ENCODE results near the gene COBL. TPM values are rescaled to one million over a fixed set of nuclear protein-coding genes. Genes with fewer than 3 reads are reported as not detected.

Gene COBL
- total RNA-seq, 2 donors from 2014 or later = not detected

GRCh38 chr7:51255536-51256208 lies 60.9 kb downstream of the COBL start:
- no peak overlapping the region for H3K4me3 Mint-ChIP-seq
- peaks cover 9 to 22% of the 10 kb centered on the region in 2 donors for H3K27me3 Mint-ChIP-seq
- H3K9me3 Mint-ChIP-seq = no peaks in the 10 kb centered on the region
- H3K36me3 Mint-ChIP-seq = no peaks in the 10 kb centered on the region
- H3K27ac Mint-ChIP-seq = no peak overlapping the region
- no peak for ATAC-seq
- H3K4me1 Mint-ChIP-seq (ENCODE audit: low read depth in 2 of 2) = no peaks in the 10 kb centered on the region
- DNase-seq (ENCODE audit: low spot score) = no peak

- Mint-ChIP-seq H3K27me3 (peaks cover 5 to 16% of the 10 kb centered on the region in 2 donors), H3K27ac (no peak overlapping the region), H3K36me3 (no peaks in the 10 kb centered on the region), H3K9me3 (no peaks in the 10 kb centered on the region), H3K4me1 (ENCODE audit: low read depth in 2 of 2) (no peaks in the 10 kb centered on the region), H3K4me3 (no peak overlapping the region)
- DNase-seq (ENCODE audit: low spot score) (no peak), ATAC-seq (no peak)
Measured at GRCh38 chr7:51255036-51255435, 61.6 kb downstream of the COBL start.

- Mint-ChIP-seq H3K9me3 (no peaks in the 10 kb centered on the region), H3K36me3 (no peaks in the 10 kb centered on the region), H3K4me1 (ENCODE audit: low read depth in 2 of 2) (no peaks in the 10 kb centered on the region), H3K27me3 (peaks cover 3 to 7% of the 10 kb centered on the region in 2 donors), H3K27ac (no peak overlapping the region), H3K4me3 (no peak overlapping the region)
- ATAC-seq (no peak), DNase-seq (ENCODE audit: low spot score) (no peak)
Measured at GRCh38 chr7:51253157-51253556, 63.5 kb downstream of the COBL start.

GRCh38 chr7:51251290-51251689 lies 65.3 kb downstream of the COBL start:
- ATAC-seq (no peak), DNase-seq (ENCODE audit: low spot score) (no peak)
- no peak overlapping the region for H3K27ac Mint-ChIP-seq
- no peaks in the 10 kb centered on the region for H3K9me3 Mint-ChIP-seq
- no peak overlapping the region for H3K4me3 Mint-ChIP-seq
- peaks cover 3 to 6% of the 10 kb centered on the region in 2 donors for H3K27me3 Mint-ChIP-seq
- no peaks in the 10 kb centered on the region for H3K4me1 Mint-ChIP-seq (ENCODE audit: low read depth in 2 of 2)
- no peaks in the 10 kb centered on the region for H3K36me3 Mint-ChIP-seq

GRCh38 chr7:51250512-51250911 lies 66.1 kb downstream of the COBL start:
- Mint-ChIP-seq H3K36me3 (no peaks in the 10 kb centered on the region), H3K4me1 (ENCODE audit: low read depth in 2 of 2) (no peaks in the 10 kb centered on the region), H3K27me3 (peaks cover 3 to 7% of the 10 kb centered on the region in 2 donors), H3K27ac (no peak overlapping the region), H3K9me3 (no peaks in the 10 kb centered on the region), H3K4me3 (no peak overlapping the region)
- DNase-seq (ENCODE audit: low spot score) = no peak
- no peak for ATAC-seq

- no peak overlapping the region for H3K27ac Mint-ChIP-seq
- ATAC-seq (no peak), DNase-seq (ENCODE audit: low spot score) (no peak)
- no peak overlapping the region for H3K4me3 Mint-ChIP-seq
- H3K36me3 Mint-ChIP-seq = no peaks in the 10 kb centered on the region
- no peaks in the 10 kb centered on the region for H3K4me1 Mint-ChIP-seq (ENCODE audit: low read depth in 2 of 2)
- H3K27me3 Mint-ChIP-seq = peaks cover 5 to 12% of the 10 kb centered on the region in 2 donors
- no peaks in the 10 kb centered on the region for H3K9me3 Mint-ChIP-seq
Measured at GRCh38 chr7:51249991-51250390, 66.6 kb downstream of the COBL start.

GRCh38 chr7:51249187-51249945 lies 67.2 kb downstream of the COBL start:
- DNase-seq (ENCODE audit: low spot score) (no peak), ATAC-seq (no peak)
- H3K9me3 Mint-ChIP-seq = no peaks in the 10 kb centered on the region
- no peak overlapping the region for H3K27ac Mint-ChIP-seq
- H3K36me3 Mint-ChIP-seq = no peaks in the 10 kb centered on the region
- no peak overlapping the region for H3K4me3 Mint-ChIP-seq
- no peaks in the 10 kb centered on the region for H3K4me1 Mint-ChIP-seq (ENCODE audit: low read depth in 2 of 2)
- peaks cover 8% of the 10 kb centered on the region in 2 donors for H3K27me3 Mint-ChIP-seq

GRCh38 chr7:51246258-51247245 lies 70.1 kb downstream of the COBL start:
- ATAC-seq = peak in 1 of 2 donors; percentile 46
- H3K4me3 Mint-ChIP-seq = no peak overlapping the region
- no peak overlapping the region for H3K27ac Mint-ChIP-seq
- peaks cover 7 to 8% of the 10 kb centered on the region in 2 donors for H3K27me3 Mint-ChIP-seq
- no peaks in the 10 kb centered on the region for H3K36me3 Mint-ChIP-seq
- H3K9me3 Mint-ChIP-seq = no peaks in the 10 kb centered on the region
- no peak for DNase-seq (ENCODE audit: low spot score)
- peaks cover 0 to 5% of the 10 kb centered on the region in 2 donors for H3K4me1 Mint-ChIP-seq (ENCODE audit: low read depth in 2 of 2)

- peaks cover 0 to 5% of the 10 kb centered on the region in 2 donors for H3K4me1 Mint-ChIP-seq (ENCODE audit: low read depth in 2 of 2)
- H3K36me3 Mint-ChIP-seq = no peaks in the 10 kb centered on the region
- peaks cover 7 to 8% of the 10 kb centered on the region in 2 donors for H3K27me3 Mint-ChIP-seq
- no peak overlapping the region for H3K4me3 Mint-ChIP-seq
- H3K27ac Mint-ChIP-seq = no peak overlapping the region
- H3K9me3 Mint-ChIP-seq = no peaks in the 10 kb centered on the region
- ATAC-seq = no peak
- no peak for DNase-seq (ENCODE audit: low spot score)
Measured at GRCh38 chr7:51244885-51245284, 71.7 kb downstream of the COBL start.

GRCh38 chr7:51244053-51244452 lies 72.6 kb downstream of the COBL start:
- H3K27ac Mint-ChIP-seq = no peak overlapping the region
- DNase-seq (ENCODE audit: low spot score) (no peak), ATAC-seq (no peak)
- peaks cover 0 to 5% of the 10 kb centered on the region in 2 donors for H3K4me1 Mint-ChIP-seq (ENCODE audit: low read depth in 2 of 2)
- no peak overlapping the region for H3K4me3 Mint-ChIP-seq
- no peaks in the 10 kb centered on the region for H3K9me3 Mint-ChIP-seq
- peaks cover 7 to 8% of the 10 kb centered on the region in 2 donors for H3K27me3 Mint-ChIP-seq
- no peaks in the 10 kb centered on the region for H3K36me3 Mint-ChIP-seq

- H3K4me1 Mint-ChIP-seq (ENCODE audit: low read depth in 2 of 2) = peaks cover 0 to 5% of the 10 kb centered on the region in 2 donors
- no peaks in the 10 kb centered on the region for H3K36me3 Mint-ChIP-seq
- ATAC-seq = no peak
- no peak for DNase-seq (ENCODE audit: low spot score)
- H3K4me3 Mint-ChIP-seq = no peak overlapping the region
- H3K9me3 Mint-ChIP-seq = no peaks in the 10 kb centered on the region
- peaks cover 7 to 8% of the 10 kb centered on the region in 2 donors for H3K27me3 Mint-ChIP-seq
- no peak overlapping the region for H3K27ac Mint-ChIP-seq
Measured at GRCh38 chr7:51243631-51244030, 73.0 kb downstream of the COBL start.

GRCh38 chr7:51242881-51243518 lies 73.6 kb downstream of the COBL start:
- Mint-ChIP-seq H3K4me3 (no peak overlapping the region), H3K27ac (no peak overlapping the region), H3K9me3 (no peaks in the 10 kb centered on the region), H3K36me3 (no peaks in the 10 kb centered on the region), H3K27me3 (peaks cover 7 to 8% of the 10 kb centered on the region in 2 donors), H3K4me1 (ENCODE audit: low read depth in 2 of 2) (peaks cover 0 to 5% of the 10 kb centered on the region in 2 donors)
- DNase-seq (ENCODE audit: low spot score) = no peak
- ATAC-seq = no peak

- H3K27ac Mint-ChIP-seq = no peak overlapping the region
- peaks cover 7 to 8% of the 10 kb centered on the region in 2 donors for H3K27me3 Mint-ChIP-seq
- ATAC-seq (no peak), DNase-seq (ENCODE audit: low spot score) (no peak)
- no peaks in the 10 kb centered on the region for H3K36me3 Mint-ChIP-seq
- no peaks in the 10 kb centered on the region for H3K9me3 Mint-ChIP-seq
- H3K4me1 Mint-ChIP-seq (ENCODE audit: low read depth in 2 of 2) = peaks cover 0 to 5% of the 10 kb centered on the region in 2 donors
- no peak overlapping the region for H3K4me3 Mint-ChIP-seq
Measured at GRCh38 chr7:51242007-51242691, 74.5 kb downstream of the COBL start.

Measured in natural killer cell treated with Interleukin-12 subunit alpha and Interleukin-12 subunit beta and Interleukin-15 and Interleukin-18, amount 100 ng/mL, for 72 hours (primary cell).